Measurements from ENCODE around the gene OR5B12.

DNA sequence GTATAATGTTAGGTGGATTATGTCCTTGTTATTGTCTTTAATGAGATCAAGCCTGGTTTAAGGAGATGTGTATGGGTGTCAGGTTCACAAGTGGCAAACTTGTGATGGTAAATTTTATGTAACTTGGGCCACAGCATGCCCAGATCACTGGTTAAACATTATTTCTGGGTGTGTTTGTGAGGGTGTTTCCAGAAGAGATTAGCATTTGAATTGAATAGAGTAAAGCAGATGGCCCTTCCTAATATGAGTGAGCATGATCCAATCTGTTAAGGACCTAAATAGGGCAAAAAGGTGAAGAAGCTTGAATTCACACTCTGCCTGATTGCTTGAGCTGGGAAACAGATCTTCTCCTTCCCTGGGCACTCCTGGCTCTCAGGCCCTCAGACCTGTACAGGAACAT is 45.1 kb upstream of the OR5B12 start:
- TF ChIP-seq ZNF274 (IDR thresholded peaks at IDR 0.05; ENCODE audit: low read depth, low read length) (no peak), YY1 (IDR thresholded peaks at IDR 0.05; ENCODE audit: insufficient read depth, insufficient read length) (no peak), SUZ12 (IDR thresholded peaks at IDR 0.05; ENCODE audit: extremely low read depth, insufficient read depth, insufficient read length) (no peak)

Data from NT2/D1 (cell line).